Measurements from ENCODE around the gene LHX6.

LHX6 gene

GRCh38 chr9:122228568-122229484 is at the start of gene LHX6:
LHX6 (minus strand) TSS chr9:122228957; CDS start chr9:122228740, 217 bp downstream.
- DNase-seq = peak; percentile 5

GRCh38 chr9:122277285-122277897 is 48.6 kb upstream of the LHX6 start:
- DNase-seq = no peak

- DNase-seq = no peak
Measured at GRCh38 chr9:122276096-122276495, 47.3 kb upstream of the LHX6 start.

DNA sequence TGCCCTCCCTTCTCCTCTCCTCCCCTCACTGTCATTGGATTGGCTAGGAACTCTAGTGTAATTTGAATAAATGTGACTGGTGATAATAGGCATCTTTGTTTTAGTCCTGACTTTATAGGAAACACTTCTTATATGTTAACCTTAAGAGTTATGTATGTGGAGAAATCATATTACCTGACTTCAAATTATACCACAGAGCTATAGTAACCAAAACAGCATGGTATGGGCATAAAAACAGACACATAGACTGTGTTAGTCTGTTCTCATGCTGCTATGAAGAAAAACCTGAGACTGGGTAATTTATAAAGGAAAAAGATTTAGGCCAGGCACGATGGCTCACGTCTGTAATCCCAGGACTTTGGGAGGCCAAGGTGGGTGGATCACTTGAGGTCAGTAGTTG is 45.3 kb upstream of the LHX6 start:
- no peak for DNase-seq

DNA sequence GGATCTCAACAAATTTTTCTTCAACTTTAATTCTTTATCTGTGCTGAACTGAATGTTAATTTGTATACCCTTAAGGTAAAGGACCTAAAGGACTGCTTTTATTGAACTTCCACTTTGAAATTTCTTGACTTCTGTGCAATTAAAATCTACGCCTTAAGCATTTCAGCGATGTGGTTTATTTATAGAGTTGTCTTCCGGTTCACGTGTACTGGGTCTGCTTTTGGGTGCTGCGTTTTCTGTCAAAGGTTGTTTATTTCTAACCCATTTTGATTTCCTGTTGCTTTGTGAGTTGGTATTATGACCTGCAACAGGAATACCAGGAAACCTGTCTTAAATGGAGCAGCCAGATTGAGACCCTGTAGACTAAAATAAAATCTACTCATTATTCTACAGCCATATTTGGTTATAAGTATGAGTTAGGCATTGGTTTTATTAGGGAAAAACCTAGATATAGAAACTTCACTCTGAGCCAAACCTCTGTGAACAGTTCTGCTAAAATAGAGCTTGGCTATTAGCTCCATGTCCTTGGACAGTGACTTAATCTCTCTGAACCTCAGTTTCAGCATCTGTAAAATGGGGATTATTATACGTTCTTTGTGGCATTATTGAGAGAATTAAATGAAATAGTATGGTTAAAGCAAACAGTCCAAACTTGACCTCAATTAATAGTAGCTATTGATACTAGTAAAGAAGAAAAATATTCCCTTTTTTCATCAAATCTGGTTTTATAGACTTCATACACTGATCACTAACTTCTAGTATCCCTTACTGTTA is 39.5 kb upstream of the LHX6 start:
- no peak for DNase-seq

- no peak for DNase-seq
Measured at GRCh38 chr9:122265149-122265915, 36.6 kb upstream of the LHX6 start.

GRCh38 chr9:122264360-122265148 is 35.8 kb upstream of the LHX6 start, which contains the start of the genes MRRF and RBM18:
MRRF (plus strand) TSS chr9:122264882; CDS start chr9:122270892, 6,010 bp downstream.
RBM18 (minus strand) TSS chr9:122264840; CDS start chr9:122261492, 3,348 bp downstream.
- peak; percentile 86 for DNase-seq

DNA sequence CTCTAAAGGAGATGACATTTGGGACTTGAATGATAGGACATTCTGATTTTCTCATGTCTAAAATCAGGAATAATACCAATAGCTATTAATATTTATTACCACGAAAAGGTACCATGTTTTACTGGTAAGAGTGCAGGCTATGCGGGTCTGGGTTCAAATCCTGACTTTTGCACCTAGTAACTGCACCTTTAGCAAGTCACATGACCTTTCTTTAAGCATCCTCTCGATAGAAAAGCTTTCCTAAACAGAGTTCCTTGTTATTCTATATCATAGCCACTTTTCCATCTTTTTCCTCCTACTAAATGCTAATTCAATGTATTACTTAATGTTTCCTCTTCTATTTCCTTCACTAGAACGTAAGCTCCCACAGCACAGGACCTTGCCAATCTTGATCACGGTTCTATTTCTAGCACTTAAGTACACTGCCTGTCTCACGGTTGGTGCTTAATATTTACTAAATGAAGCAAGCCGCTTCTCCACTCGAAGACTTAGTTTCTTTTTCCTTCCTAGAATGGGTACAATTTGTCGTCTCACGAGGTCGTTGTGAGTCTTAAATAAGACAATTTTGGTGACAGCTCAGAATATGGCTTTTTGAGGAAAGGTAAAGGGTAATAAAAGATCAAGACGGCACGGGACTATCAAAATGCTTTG is 35.1 kb upstream of the LHX6 start:
- DNase-seq = no peak

DNA sequence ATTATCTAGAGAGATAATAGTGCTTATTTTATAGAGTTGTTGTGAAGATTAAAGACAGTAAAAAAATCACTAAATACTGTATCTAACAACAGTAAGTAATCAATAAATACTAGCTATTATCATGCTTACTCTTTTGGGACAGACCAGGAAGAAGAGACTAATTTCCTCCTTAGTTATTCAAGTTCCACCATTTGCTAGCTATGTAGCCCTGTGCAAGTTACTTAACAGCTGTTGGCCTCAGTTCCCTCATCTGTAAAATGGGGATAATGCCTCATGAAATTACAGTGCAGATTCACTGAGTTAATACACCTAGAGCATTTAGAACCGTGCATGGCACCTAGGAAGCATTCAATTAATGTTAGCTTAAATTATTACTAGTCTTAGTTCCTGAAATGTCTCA is 33.3 kb upstream of the LHX6 start:
- DNase-seq = no peak

DNA sequence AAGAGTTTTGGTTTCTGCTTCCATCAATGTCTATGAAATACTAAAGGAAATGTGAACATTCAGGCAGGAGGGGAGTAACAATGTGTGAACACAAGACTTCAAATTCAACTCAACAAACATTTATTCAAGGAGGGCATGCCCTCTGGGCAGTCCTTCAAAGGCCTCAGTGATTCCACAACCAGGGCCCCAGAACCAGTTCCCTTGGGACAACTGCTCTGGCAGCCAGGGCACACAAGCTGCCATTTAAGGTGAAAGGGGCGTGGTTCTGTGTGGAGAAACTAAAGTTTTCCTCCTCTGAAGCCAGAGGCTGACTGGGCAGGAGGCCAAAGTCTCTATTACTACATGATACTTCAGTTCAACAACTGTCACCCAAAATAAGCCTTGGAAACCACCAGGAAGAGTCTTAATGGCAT is 32.7 kb upstream of the LHX6 start:
- DNase-seq = no peak

- DNase-seq = no peak
Measured at GRCh38 chr9:122258886-122259415, 30.2 kb upstream of the LHX6 start.

DNA sequence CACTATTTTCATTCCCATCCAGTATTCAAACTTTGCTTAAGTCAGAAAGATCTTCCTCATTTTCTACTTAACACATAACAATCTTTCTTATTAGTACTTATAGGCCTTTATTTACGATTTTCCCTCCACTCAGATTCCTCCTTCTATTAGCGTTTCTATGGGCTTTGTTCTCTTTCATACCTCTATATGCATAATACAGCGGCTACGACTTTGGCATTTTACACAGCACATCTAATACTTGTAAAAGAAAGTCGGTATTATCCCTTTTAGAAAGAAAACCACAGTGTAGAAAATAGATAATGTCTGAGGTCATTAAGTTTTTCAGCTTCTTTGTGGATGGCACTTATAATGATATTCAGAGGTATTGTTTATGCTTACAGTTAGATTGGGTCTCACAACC is 27.4 kb upstream of the LHX6 start:
- DNase-seq = no peak

DNA sequence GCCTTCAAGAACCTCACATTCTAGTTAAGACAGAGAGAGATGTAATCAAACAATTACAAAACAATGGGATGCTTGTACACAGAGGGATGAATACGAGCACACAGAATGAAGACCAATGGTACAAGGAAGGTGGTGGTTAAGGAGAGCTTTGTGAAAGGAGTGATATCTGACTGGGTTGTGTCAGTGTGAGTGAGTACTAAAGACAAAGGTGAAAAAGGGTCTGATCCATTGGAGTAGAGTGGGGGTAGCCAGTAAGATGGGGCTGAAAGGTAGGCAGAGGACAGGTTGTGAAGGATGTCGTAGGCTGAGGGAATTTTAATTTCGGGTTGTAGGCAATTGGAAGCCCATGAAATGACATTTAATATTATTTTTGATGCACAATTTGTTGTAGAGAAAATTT is 26.0 kb upstream of the LHX6 start:
- no peak for DNase-seq

- DNase-seq = no peak
Measured at GRCh38 chr9:122252796-122253195, 24.0 kb upstream of the LHX6 start.

- DNase-seq = no peak
Measured at GRCh38 chr9:122251351-122251750, 22.6 kb upstream of the LHX6 start.

DNA sequence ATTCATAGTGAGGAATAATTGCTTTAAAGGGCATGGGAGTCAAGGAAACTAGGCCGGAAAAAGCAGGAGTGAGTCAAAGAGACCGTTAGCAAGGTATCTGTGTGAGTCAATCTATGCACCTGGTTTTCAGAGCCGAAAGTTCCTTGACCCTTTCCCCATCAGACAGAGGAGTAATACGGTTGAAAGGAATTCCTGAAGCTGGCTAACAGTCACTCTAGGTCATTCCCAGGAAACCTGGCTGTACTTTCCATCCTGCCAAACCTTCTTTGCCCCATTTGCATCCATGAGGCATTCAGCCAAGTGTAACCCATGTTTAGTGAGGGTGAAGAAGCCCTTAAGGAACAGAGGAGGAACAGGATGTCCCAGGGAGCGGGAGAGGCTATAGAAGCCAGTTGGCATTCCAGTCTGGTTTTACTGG is 19.7 kb upstream of the LHX6 start:
- DNase-seq = no peak

GRCh38 chr9:122246666-122247065 is 17.9 kb upstream of the LHX6 start:
- no peak for DNase-seq

DNA sequence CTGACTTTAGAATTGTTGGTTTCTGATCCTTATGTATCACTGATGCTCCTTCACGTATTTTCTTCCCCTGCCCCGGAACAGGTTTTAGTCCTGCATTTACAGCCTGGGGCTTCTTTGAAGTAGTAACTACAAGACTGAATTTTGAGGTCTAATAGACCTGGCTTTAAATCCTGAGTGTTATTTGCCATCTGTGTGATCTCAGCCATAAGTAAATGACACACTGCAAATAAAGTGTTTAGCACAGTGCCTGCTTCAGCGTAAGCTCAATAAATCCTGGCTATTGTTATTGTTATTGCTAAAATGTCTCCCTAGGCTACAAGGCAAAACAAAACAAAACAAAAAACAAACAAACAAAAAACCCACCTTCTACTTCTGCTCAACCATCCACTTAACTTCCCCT is 15.6 kb upstream of the LHX6 start:
- no peak for DNase-seq

DNA sequence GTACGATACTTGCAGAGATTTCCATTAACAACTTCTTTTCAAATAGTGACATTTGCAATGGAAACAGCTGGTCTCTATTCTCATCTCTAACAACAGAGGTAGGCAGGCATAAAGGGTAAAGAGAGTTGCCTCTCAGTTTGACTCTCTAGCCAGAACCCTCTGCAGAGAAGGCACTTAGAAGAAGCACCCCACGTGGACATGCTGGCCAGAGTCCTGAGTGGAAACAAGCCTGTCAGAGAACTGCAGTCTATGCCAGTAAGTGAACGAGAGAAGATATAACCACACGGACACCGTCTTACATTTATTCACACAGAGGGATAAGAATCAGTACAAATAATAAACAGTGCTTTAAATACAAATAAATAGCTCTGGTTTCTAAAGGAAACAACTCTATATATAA is 11.0 kb upstream of the LHX6 start:
- DNase-seq = no peak

DNA sequence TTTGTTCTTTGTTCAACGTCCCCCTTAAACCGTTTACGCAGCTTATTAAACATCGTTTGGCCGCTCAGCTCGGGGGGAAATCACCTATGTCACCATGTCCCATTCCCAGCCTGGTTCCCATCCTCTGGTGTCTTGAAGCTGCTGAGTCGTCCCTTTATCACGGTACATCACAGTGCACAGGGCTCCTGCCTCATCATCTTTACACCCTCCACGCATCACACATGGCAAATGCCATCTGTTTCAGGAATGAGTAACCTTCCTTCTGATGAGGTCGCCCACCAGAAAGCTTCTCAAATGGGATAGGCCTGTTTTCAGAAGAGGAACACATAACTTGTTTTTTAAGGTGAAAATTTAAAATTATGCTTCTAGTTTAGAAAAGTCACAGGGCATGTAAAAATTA is 7.9 kb upstream of the LHX6 start:
- no peak for DNase-seq
